GM21717 (cell line): ENCODE results near the gene ASB7.

Experiments
- ATAC-seq: cut with Tn5 transposase; IDR thresholded peaks from one replicate; pipeline ENCODE4 v1.9.1; 2021; ENCODE audit warnings: mild to moderate bottlenecking, moderate library complexity; ENCODE audit not compliant: unreplicated experiment

Gene ASB7

GRCh38 chr15:100683434-100683833 is 81.0 kb downstream of the ASB7 start:
- no peak for ATAC-seq

- no peak for ATAC-seq
Measured at GRCh38 chr15:100684591-100684990, 82.2 kb downstream of the ASB7 start.

- ATAC-seq: no peak
Measured at GRCh38 chr15:100686021-100686724, 83.8 kb downstream of the ASB7 start.

- no peak for ATAC-seq
Measured at GRCh38 chr15:100686725-100687473, 84.5 kb downstream of the ASB7 start.

- ATAC-seq: no peak
Measured at GRCh38 chr15:100687582-100688141, 85.3 kb downstream of the ASB7 start.

- ATAC-seq: no peak
Measured at GRCh38 chr15:100688549-100689120, 86.2 kb downstream of the ASB7 start.

- ATAC-seq: no peak
Measured at GRCh38 chr15:100689131-100689899, 86.9 kb downstream of the ASB7 start.

- ATAC-seq: no peak
Measured at GRCh38 chr15:100690032-100690794, 87.8 kb downstream of the ASB7 start.

- no peak for ATAC-seq
Measured at GRCh38 chr15:100690795-100691158, 88.4 kb downstream of the ASB7 start.

GRCh38 chr15:100691321-100691720 is 88.9 kb downstream of the ASB7 start:
- ATAC-seq: no peak

- no peak for ATAC-seq
Measured at GRCh38 chr15:100692246-100692645, 89.9 kb downstream of the ASB7 start.

- no peak for ATAC-seq
Measured at GRCh38 chr15:100692671-100693070, 90.3 kb downstream of the ASB7 start.

GRCh38 chr15:100693451-100693850 is 91.1 kb downstream of the ASB7 start:
- ATAC-seq: no peak

- ATAC-seq: no peak
Measured at GRCh38 chr15:100694381-100695021, 92.1 kb downstream of the ASB7 start.

- ATAC-seq: no peak
Measured at GRCh38 chr15:100695048-100695447, 92.7 kb downstream of the ASB7 start.

- no peak for ATAC-seq
Measured at GRCh38 chr15:100696452-100696851, 94.1 kb downstream of the ASB7 start.
